GM23338 (cell line): ENCODE results near the gene CMKLR1. TPM values are rescaled to one million over a fixed set of nuclear protein-coding genes. Genes with fewer than 3 reads are reported as not detected.

Source experiments
- ATAC-seq: fragments of 200-7000 bp; cut with Tn5 transposase; 3 replicates; pipeline ENCODE4 v1.9.1; 2020
- DNase-seq: peaks from one replicate; pipeline ENCODE4 v3.0.0-alpha.2; 2015; ENCODE audit warnings: low spot score
- H2AFZ ChIP-seq: fragments of 200-600 bp; sonication (generic); 2 replicates; pipeline ENCODE4 v1.8.0; 2016; ENCODE audit warnings: antibody characterized with exemption, mild to moderate bottlenecking, moderate library complexity
- H3F3A ChIP-seq: fragments of 200-600 bp; sonication (generic); replicated peaks from 2 replicates; pipeline ENCODE4 v1.8.0; 2017; ENCODE audit warnings: antibody characterized with exemption, mixed run types, low read depth
- H3K27ac ChIP-seq: fragments of 200-600 bp; sonication (generic); 2 replicates; pipeline ENCODE4 v1.6.1; 2016; ENCODE audit warnings: low read depth
- H3K27me3 ChIP-seq: fragments of 200-600 bp; sonication (generic); 2 replicates; pipeline ENCODE4 v1.8.0; 2016; ENCODE audit warnings: mild to moderate bottlenecking, mixed run types, moderate library complexity; ENCODE audit not compliant: insufficient read depth
- H3K36me3 ChIP-seq: fragments of 200-600 bp; sonication (generic); 2 replicates; pipeline ENCODE4 v1.8.0; 2016; ENCODE audit warnings: mild to moderate bottlenecking; ENCODE audit not compliant: insufficient read depth
- H3K4me1 ChIP-seq: fragments of 200-600 bp; sonication (generic); 2 replicates; pipeline ENCODE4 v1.8.0; 2016; ENCODE audit warnings: mild to moderate bottlenecking, moderate library complexity; ENCODE audit not compliant: insufficient read depth
- H3K4me2 ChIP-seq: fragments of 200-600 bp; sonication (generic); 2 replicates; pipeline ENCODE4 v1.7.1; 2017; ENCODE audit warnings: mixed run types
- H3K4me3 ChIP-seq: fragments of 200-600 bp; sonication (generic); 2 replicates; pipeline ENCODE4 v1.6.1; 2016; ENCODE audit warnings: mixed run types
- H3K79me2 ChIP-seq: fragments of 200-600 bp; sonication (generic); replicated peaks from 2 replicates; pipeline ENCODE4 v1.8.0; 2017; ENCODE audit warnings: mild to moderate bottlenecking; ENCODE audit not compliant: insufficient read depth
- H3K9me2 ChIP-seq: fragments of 200-600 bp; sonication (generic); 2 replicates; pipeline ENCODE4 v1.8.0; 2017; ENCODE audit not compliant: insufficient read depth
- H4K20me1 ChIP-seq: fragments of 200-600 bp; sonication (generic); replicated peaks from 2 replicates; pipeline ENCODE4 v1.8.0; 2017; ENCODE audit warnings: mild to moderate bottlenecking; ENCODE audit not compliant: insufficient read depth
- H3K27ac Mint-ChIP-seq: 2 replicates; pipeline ENCODE4 v1.8.0; 2020; ENCODE audit warnings: inconsistent platforms, mild to moderate bottlenecking, moderate library complexity, mixed read lengths
- H3K27me3 Mint-ChIP-seq: 3 replicates; pipeline ENCODE4 v1.8.0; 2022; ENCODE audit warnings: low read depth, mild to moderate bottlenecking, moderate library complexity, mixed read lengths, inconsistent platforms; ENCODE audit not compliant: insufficient read depth, poor library complexity
- H3K36me3 Mint-ChIP-seq: 3 replicates; pipeline ENCODE4 v1.8.0; 2021; ENCODE audit warnings: low read depth, mild to moderate bottlenecking, inconsistent platforms, moderate library complexity, mixed read lengths
- H3K4me1 Mint-ChIP-seq: 3 replicates; pipeline ENCODE4 v1.8.0; 2020; ENCODE audit warnings: mild to moderate bottlenecking, inconsistent platforms, mixed read lengths
- H3K4me3 Mint-ChIP-seq: 3 replicates; pipeline ENCODE4 v1.8.0; 2021; ENCODE audit warnings: moderate library complexity, mild to moderate bottlenecking, inconsistent platforms, mixed read lengths
- H3K9me3 Mint-ChIP-seq: 3 replicates; pipeline ENCODE4 v1.8.0; 2020; ENCODE audit warnings: moderate library complexity, mild to moderate bottlenecking, inconsistent platforms, mixed read lengths
- CREB1 ChIP-seq: fragments of 250-450 bp; sonication (Bioruptor Pico); IDR thresholded peaks from 2 replicates; pipeline ENCODE4 v1.5.0; 2020; ENCODE audit warnings: low read depth, mild to moderate bottlenecking, moderate library complexity
- EZH2 ChIP-seq: fragments of 200-600 bp; sonication (generic); IDR thresholded peaks from one replicate; pipeline ENCODE4 v1.8.0; 2017; ENCODE audit warnings: antibody characterized with exemption, mild to moderate bottlenecking, low read depth; ENCODE audit not compliant: unreplicated experiment
- EZH2phosphoT487 ChIP-seq: fragments of 200-600 bp; sonication (generic); IDR thresholded peaks from one replicate; pipeline ENCODE4 v1.8.1; 2018; ENCODE audit warnings: antibody characterized with exemption; ENCODE audit not compliant: unreplicated experiment
- JUNB ChIP-seq: IDR thresholded peaks from one replicate; pipeline ENCODE4 v1.6.1; 2016; ENCODE audit warnings: antibody characterized with exemption; ENCODE audit not compliant: unreplicated experiment
- NANOG ChIP-seq: IDR thresholded peaks from 2 replicates; pipeline ENCODE4 v1.6.1; 2016; ENCODE audit warnings: antibody characterized with exemption, borderline replicate concordance
- POLR2AphosphoS5 ChIP-seq: IDR thresholded peaks from 2 replicates; pipeline ENCODE4 v1.6.1; 2016; ENCODE audit warnings: antibody characterized with exemption, low read depth
- STAT1 ChIP-seq: IDR thresholded peaks from one replicate; pipeline ENCODE4 v1.6.1; 2016; ENCODE audit warnings: antibody characterized with exemption; ENCODE audit not compliant: unreplicated experiment
- ZNF114 ChIP-seq: fragments of 250-450 bp; sonication (Bioruptor Pico); IDR thresholded peaks from 2 replicates; pipeline ENCODE4 v1.5.0; 2020; ENCODE audit warnings: mild to moderate bottlenecking, moderate library complexity
- ZNF331 ChIP-seq: fragments of 250-450 bp; sonication (Bioruptor Pico); IDR thresholded peaks from 2 replicates; pipeline ENCODE4 v1.5.0; 2020; ENCODE audit warnings: low read depth, mild to moderate bottlenecking, moderate library complexity
- polyA plus RNA-seq: library from polyadenylated mRNA; unstranded; fragments of >200 nt; fragmentation: Nextera tagmentation; extraction: Ambion mirVana; gene quantifications from 2 replicates; pipeline ENCODE4 v1.2.1, GENCODE V29; 2016
- total RNA-seq: library from RNA; depleted of rRNA; stranded (reverse); fragments of >200 nt; shearing (Covaris generic); gene quantifications from 2 replicates; pipeline ENCODE4 v1.2.3, GENCODE V29; 2014
- TF ChIP-seq, protein P1 (sequence below): IDR thresholded peaks from 2 replicates; pipeline ENCODE4 v1.6.1; 2016; ENCODE audit warnings: antibody characterized with exemption
- TF ChIP-seq, protein P2 (sequence below): IDR thresholded peaks from one replicate; pipeline ENCODE4 v1.6.1; 2018; ENCODE audit warnings: antibody characterized with exemption; ENCODE audit not compliant: unreplicated experiment
- TF ChIP-seq, protein P3 (sequence below): fragments of 250-450 bp; sonication (Bioruptor Pico); IDR thresholded peaks from 2 replicates; pipeline ENCODE4 v1.5.0; 2020; ENCODE audit warnings: mild to moderate bottlenecking, moderate library complexity

The CMKLR1 gene
- total and polyA plus RNA-seq, 2 experiments from 2014 or later: 0.40 to 2.6 TPM

DNA sequence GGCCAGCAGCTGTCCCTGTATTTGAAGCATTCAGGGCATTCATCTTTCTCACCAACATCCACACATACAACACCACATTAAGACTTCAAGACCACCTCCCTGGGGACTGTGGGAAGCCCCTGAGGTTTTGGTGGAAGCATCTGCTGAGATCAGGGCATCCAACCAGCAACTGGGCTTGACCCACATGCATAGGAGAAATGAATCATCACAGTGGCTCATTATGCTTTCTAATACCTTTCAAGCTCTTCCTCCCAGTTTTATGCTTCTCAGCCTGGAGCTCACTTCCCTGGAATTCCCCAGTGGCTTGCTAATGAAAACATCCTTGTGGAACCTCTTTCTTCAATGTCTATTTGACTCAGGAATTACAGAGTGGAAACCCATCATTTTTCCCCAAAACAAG is 21.4 kb upstream of the CMKLR1 start:
- Histone ChIP-seq H3K9me2 (0 out of 2 replicates have a peak, but pooled peaks cover 6% of the 10 kb centered on the region), H3K4me3 (no peak overlapping the region), H3K79me2 (no peaks in the 10 kb centered on the region), H3K4me1 (peaks cover 11% of the 10 kb centered on the region), H3K36me3 (no peaks in the 10 kb centered on the region), H2AFZ (no peak overlapping the region), H3K27ac (no peak overlapping the region), H3F3A (no peaks in the 10 kb centered on the region), H3K4me2 (no peak overlapping the region), H3K27me3 (no peaks in the 10 kb centered on the region), H4K20me1 (no peaks in the 10 kb centered on the region)
- peaks cover 17% of the 10 kb centered on the region for H3K4me1 Mint-ChIP-seq
- DNase-seq: no peak
- no peak for ATAC-seq
- H3K36me3 Mint-ChIP-seq: no peaks in the 10 kb centered on the region
- H3K27me3 Mint-ChIP-seq: no peaks in the 10 kb centered on the region
- H3K9me3 Mint-ChIP-seq: no peaks in the 10 kb centered on the region
- H3K4me3 Mint-ChIP-seq: no peak overlapping the region
- TF ChIP-seq, protein P1, sequence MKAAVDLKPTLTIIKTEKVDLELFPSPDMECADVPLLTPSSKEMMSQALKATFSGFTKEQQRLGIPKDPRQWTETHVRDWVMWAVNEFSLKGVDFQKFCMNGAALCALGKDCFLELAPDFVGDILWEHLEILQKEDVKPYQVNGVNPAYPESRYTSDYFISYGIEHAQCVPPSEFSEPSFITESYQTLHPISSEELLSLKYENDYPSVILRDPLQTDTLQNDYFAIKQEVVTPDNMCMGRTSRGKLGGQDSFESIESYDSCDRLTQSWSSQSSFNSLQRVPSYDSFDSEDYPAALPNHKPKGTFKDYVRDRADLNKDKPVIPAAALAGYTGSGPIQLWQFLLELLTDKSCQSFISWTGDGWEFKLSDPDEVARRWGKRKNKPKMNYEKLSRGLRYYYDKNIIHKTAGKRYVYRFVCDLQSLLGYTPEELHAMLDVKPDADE: no peak
- no peak for TF ChIP-seq NANOG
- TF ChIP-seq, protein P2, sequence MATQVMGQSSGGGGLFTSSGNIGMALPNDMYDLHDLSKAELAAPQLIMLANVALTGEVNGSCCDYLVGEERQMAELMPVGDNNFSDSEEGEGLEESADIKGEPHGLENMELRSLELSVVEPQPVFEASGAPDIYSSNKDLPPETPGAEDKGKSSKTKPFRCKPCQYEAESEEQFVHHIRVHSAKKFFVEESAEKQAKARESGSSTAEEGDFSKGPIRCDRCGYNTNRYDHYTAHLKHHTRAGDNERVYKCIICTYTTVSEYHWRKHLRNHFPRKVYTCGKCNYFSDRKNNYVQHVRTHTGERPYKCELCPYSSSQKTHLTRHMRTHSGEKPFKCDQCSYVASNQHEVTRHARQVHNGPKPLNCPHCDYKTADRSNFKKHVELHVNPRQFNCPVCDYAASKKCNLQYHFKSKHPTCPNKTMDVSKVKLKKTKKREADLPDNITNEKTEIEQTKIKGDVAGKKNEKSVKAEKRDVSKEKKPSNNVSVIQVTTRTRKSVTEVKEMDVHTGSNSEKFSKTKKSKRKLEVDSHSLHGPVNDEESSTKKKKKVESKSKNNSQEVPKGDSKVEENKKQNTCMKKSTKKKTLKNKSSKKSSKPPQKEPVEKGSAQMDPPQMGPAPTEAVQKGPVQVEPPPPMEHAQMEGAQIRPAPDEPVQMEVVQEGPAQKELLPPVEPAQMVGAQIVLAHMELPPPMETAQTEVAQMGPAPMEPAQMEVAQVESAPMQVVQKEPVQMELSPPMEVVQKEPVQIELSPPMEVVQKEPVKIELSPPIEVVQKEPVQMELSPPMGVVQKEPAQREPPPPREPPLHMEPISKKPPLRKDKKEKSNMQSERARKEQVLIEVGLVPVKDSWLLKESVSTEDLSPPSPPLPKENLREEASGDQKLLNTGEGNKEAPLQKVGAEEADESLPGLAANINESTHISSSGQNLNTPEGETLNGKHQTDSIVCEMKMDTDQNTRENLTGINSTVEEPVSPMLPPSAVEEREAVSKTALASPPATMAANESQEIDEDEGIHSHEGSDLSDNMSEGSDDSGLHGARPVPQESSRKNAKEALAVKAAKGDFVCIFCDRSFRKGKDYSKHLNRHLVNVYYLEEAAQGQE: no peak
- no peak for TF ChIP-seq ZNF114 (CRISPR knock-in tag)
- no peak for TF ChIP-seq EZH2
- no peak for TF ChIP-seq EZH2phosphoT487
- TF ChIP-seq CREB1: no peak
- no peak for TF ChIP-seq POLR2AphosphoS5
- TF ChIP-seq JUNB: no peak
- TF ChIP-seq STAT1: no peak
- TF ChIP-seq, protein P3, sequence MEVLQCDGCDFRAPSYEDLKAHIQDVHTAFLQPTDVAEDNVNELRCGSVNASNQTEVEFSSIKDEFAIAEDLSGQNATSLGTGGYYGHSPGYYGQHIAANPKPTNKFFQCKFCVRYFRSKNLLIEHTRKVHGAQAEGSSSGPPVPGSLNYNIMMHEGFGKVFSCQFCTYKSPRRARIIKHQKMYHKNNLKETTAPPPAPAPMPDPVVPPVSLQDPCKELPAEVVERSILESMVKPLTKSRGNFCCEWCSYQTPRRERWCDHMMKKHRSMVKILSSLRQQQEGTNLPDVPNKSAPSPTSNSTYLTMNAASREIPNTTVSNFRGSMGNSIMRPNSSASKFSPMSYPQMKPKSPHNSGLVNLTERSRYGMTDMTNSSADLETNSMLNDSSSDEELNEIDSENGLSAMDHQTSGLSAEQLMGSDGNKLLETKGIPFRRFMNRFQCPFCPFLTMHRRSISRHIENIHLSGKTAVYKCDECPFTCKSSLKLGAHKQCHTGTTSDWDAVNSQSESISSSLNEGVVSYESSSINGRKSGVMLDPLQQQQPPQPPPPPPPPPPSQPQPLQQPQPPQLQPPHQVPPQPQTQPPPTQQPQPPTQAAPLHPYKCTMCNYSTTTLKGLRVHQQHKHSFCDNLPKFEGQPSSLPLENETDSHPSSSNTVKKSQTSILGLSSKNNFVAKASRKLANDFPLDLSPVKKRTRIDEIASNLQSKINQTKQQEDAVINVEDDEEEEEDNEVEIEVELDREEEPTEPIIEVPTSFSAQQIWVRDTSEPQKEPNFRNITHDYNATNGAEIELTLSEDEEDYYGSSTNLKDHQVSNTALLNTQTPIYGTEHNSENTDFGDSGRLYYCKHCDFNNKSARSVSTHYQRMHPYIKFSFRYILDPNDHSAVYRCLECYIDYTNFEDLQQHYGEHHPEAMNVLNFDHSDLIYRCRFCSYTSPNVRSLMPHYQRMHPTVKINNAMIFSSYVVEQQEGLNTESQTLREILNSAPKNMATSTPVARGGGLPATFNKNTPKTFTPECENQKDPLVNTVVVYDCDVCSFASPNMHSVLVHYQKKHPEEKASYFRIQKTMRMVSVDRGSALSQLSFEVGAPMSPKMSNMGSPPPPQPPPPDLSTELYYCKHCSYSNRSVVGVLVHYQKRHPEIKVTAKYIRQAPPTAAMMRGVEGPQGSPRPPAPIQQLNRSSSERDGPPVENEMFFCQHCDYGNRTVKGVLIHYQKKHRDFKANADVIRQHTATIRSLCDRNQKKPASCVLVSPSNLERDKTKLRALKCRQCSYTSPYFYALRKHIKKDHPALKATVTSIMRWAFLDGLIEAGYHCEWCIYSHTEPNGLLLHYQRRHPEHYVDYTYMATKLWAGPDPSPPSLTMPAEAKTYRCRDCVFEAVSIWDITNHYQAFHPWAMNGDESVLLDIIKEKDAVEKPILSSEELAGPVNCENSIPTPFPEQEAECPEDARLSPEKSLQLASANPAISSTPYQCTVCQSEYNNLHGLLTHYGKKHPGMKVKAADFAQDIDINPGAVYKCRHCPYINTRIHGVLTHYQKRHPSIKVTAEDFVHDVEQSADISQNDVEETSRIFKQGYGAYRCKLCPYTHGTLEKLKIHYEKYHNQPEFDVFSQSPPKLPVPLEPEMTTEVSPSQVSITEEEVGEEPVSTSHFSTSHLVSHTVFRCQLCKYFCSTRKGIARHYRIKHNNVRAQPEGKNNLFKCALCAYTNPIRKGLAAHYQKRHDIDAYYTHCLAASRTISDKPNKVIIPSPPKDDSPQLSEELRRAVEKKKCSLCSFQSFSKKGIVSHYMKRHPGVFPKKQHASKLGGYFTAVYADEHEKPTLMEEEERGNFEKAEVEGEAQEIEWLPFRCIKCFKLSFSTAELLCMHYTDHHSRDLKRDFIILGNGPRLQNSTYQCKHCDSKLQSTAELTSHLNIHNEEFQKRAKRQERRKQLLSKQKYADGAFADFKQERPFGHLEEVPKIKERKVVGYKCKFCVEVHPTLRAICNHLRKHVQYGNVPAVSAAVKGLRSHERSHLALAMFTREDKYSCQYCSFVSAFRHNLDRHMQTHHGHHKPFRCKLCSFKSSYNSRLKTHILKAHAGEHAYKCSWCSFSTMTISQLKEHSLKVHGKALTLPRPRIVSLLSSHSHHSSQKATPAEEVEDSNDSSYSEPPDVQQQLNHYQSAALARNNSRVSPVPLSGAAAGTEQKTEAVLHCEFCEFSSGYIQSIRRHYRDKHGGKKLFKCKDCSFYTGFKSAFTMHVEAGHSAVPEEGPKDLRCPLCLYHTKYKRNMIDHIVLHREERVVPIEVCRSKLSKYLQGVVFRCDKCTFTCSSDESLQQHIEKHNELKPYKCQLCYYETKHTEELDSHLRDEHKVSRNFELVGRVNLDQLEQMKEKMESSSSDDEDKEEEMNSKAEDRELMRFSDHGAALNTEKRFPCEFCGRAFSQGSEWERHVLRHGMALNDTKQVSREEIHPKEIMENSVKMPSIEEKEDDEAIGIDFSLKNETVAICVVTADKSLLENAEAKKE: no peak
- no peak for TF ChIP-seq ZNF331 (CRISPR knock-in tag)
- no peak overlapping the region for H3K27ac Mint-ChIP-seq
